GM19043 (cell line): ENCODE measurements around the gene OVCH2.
"Not testable (repeated sequence)": the region's sequence is repeated elsewhere in the genome, so short reads cannot be mapped to it uniquely, and the experiment has no call there.

ENCODE experiments used
- ATAC-seq: cut with Tn5 transposase; IDR thresholded peaks from one replicate; pipeline ENCODE4 v1.9.1; 2021; ENCODE audit warnings: low read depth; ENCODE audit not compliant: unreplicated experiment

The OVCH2 gene

GRCh38 chr11:7706377-7706776 lies at the start of gene OVCH2:
Gene OVCH2 (minus strand): TSS chr11:7706477. CDS start chr11:7706394, 83 bp downstream.
- ATAC-seq = no peak

DNA sequence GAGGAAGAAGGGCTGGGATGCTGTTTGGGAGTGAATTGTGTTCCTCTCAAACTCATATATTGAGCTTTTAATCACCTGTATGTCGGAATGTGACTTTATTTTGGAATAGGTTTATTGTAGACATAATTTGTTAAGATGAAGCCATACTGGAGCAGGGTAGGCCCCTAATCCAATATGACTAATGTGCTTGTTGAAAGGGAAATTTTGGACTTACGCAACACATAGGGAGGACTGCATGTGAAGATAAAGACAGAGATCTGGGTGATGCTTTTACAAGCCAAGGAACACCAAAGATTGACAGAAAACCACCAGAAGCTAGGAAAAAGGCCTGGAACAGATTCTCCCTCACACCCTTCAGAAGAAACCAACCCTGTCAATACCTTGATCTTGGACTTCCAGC lies 43.2 kb upstream of the OVCH2 start:
- no peak for ATAC-seq

DNA sequence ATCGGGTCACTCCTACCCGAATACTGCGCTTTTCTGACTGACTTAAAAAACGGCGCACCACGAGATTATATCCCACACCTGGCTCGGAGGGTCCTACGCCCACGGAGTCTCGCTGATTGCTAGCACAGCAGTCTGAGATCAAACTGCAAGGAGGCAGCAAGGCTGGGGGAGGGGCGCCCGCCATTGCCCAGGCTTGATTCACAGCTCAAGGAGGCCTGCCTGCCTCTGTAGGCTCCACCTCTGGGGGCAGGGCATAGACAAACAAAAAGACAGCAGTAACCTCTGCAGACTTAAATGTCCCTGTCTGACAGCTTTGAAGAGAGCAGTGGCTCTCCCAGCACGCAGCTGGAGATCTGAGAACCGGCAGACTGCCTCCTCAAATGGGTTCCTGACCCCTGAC lies 28.5 kb upstream of the OVCH2 start:
- ATAC-seq = not testable (repeated sequence)

- ATAC-seq = no peak
Observed at GRCh38 chr11:7714786-7715185, 8.5 kb upstream of the OVCH2 start.

DNA sequence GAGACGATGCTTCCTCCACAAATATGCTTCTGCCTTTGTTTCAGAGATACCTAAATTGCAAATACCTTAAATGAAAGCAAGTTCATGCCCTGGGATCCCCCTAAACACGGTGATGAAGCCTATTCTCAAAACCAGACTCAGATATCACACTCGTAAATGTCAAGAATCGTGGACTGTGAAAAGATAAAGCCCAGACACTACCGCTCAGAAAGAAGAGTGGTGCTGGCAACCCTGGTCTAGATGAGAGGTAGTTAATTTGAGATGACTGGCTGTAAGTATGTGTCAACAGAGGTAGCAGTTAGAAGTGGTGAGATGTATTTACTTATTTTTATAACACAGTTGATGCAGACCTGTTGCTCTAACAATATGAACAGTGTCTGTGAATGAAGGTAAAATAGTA lies 2.5 kb downstream of the OVCH2 start:
- ATAC-seq = no peak

DNA sequence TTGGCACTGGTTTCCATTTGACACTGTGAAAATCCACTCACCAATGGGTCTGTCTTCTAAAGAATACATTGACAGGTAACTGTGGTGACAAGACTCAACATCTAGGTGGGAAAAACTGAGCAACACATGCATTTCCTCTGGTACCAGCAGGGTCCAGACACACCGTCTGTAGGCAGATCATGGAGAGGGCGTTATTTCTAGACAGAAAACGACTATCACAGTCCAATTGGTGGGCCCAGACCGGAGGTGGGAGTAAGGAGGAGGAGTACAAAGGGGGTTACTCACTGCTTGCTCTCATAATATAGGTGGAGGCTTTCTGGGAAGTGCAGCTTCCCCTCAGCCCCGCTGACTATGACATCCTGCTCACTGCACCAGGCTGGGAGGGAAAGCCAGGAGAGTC lies 9.9 kb downstream of the OVCH2 start:
- no peak for ATAC-seq

GRCh38 chr11:7694235-7694634 lies 12.0 kb downstream of the OVCH2 start:
- ATAC-seq = no peak

DNA sequence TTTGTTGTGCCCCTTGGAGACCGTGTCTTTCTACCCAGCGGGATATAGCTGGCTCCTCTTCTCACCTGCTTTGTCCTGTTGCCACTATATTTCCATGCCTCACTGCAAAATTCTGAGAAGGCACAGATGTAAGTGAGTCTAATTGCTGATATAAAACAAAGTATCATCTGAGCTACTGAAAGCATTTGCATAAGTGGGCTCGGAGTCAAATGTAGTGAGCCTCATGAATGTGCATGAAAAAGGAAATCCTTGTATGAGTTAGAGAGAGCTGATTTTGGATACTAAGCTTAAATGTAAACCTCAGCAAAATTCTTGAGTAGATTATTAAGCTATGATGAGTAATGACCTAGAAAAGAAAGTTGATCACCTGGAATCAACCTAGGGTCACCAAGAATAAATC lies 13.9 kb downstream of the OVCH2 start:
- no peak for ATAC-seq

- no peak for ATAC-seq
Observed at GRCh38 chr11:7691759-7692350, 14.4 kb downstream of the OVCH2 start.

GRCh38 chr11:7690648-7691047 lies 15.6 kb downstream of the OVCH2 start:
- ATAC-seq = no peak

DNA sequence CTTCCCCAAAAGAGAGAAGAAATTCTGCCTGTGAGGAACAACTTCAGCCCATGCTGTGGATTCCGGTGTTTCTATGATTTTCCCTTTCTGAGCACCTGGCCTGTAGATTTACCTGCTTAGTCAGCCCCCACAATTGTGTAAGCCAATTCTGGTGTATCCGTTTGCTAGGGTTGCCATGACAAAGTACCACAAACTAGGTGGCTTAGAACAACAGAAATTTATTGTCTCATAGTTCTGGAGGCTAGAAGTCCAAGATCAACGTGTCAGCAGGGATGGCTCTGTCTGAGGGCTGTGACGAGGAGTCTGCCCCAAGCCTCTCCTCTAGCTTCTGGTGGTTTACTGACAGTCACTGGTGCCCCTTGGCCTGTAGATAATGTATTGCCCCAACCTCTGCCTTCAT lies 17.0 kb downstream of the OVCH2 start:
- no peak for ATAC-seq

DNA sequence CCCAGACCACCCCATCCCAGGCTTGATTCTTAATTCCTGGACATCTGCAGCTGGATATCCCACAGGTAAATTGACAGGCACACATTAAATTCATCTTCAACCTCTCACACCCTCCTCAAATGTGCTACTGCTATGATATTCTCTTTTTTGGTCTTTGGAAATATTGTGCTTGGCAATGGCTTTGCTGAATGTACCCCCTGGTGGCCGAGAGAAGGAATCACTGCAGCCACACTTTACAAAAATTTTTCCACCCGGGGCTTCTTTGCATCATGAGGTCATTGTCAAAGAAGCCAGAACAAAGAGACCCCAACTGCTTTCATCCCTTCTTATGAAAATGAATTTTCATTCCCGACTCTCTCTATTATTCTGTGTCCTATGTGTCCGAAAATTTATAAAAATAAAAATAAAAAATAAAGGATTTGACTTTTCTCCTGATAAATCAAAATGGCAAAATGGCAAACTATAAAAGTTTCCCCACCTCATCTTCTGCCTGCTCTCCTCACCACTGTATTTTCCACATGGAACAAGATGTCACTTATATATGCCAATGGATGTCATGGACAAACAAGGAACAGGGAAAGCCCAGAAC lies 17.9 kb downstream of the OVCH2 start:
- ATAC-seq = peak; percentile 92

DNA sequence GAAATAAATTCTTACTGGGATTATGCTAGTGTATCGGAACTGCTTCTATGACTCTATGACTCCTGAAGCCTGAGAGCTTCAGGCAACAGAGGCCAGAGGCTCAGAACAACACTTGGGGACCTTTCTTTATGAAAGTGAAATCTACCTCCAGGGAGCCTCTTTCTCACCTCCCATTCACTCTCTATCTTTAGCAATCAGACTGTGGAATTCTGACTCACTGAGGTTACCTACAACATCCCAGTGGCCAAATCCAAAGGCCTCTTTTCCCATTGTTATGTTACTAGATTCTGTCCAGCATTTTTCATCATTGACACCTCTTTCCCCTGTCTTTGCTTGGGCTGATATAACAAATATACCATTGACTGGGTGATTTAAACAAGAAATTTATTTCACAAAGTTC lies 18.9 kb downstream of the OVCH2 start:
- no peak for ATAC-seq

- ATAC-seq = no peak
Observed at GRCh38 chr11:7686761-7687160, 19.5 kb downstream of the OVCH2 start.

DNA sequence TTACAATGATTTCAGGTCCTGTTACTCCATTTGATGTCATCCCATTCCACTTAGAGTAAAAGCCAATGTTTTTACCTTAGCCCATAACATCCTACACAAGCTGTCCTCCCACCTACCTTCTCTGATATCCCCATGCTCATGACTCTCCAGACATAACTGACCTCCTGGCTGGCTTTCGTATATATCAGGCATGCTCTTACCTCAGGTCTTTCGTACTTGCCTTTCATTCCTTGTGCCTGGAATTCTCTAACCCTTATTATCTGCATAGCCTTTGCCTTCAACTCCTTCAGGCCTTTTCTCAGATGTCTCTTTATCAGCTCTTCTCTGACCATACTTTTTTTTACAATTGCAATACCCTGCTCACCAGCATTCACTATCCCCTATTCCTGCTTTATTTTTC lies 22.7 kb downstream of the OVCH2 start:
- ATAC-seq = no peak

- no peak for ATAC-seq
Observed at GRCh38 chr11:7677796-7678201, 28.5 kb downstream of the OVCH2 start.

DNA sequence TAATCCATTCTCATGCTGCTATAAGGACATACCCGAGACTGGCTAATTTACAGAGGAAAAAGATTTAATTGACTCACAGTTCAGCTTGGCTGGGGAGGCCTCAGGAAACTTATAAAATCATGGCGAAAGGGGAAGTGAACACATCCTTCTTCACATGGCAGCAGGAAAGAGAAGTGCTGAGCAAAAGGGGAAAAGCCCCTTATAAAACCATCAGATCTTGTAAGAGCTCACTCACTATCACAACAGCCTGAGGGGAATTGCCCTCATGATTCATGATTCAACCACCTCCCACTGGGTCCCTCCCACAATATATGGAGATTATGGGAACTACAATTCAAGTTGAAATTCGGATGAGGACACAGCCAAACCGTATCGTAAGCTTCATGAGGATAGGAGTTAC lies 29.2 kb downstream of the OVCH2 start:
- ATAC-seq = no peak

DNA sequence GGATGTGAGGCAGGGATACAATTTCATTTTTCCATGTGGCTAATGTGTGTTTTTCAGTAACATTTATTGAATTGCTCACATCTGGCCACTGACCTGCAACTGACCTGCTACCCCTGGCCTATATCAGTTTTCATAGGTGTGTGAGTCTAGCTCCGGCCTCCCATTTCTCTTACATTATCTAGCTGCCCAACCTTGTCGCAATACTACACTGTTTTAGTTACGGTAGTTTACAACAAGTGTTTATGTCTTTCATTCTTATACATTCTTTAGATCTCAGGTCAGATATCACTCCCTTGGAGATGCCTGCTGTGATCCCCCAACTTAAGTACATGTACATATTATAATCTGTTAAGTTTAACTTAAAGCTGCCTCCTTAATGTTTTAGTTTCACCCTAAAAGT lies 30.6 kb downstream of the OVCH2 start:
- ATAC-seq = no peak

DNA sequence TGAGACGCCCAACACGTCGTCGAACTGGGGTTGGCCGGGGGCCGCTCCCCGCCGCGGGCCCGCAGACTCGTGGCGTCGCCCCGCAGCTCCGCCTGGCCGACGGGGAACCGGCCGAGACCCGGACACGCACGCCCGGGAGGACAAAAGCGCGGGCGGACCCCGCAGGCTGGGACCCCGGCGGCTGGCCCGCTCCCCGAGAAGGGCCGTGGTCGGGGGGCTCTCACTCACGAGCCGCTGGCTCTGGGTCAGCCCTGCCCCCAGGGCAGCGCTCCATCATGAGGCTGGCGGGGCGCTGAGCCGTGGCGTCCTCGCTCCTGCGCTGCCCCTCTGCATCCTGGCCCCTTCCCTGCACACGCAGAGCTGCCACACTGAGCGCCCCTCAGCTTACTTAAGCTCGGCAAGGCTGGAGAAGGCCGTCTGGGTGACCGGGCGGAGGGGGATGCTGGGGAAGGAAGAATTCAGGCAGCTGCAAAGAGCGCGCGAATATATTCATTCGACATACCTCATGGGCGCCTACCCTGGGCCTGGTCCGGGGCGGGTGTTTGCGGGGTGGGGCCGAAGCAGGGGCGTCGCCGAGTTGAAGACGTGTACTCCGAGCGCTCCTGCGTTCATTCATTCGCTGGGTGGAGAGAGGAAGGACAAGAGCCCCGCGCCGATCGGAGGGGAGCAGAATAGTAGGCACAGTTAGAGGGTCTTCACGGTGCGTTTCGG lies 32.4 kb downstream of the OVCH2 start:
- no peak for ATAC-seq

- no peak for ATAC-seq
Observed at GRCh38 chr11:7672960-7673723, 33.1 kb downstream of the OVCH2 start, which contains the start of gene CYB5R2. Gene CYB5R2 (minus strand): TSS chr11:7673500. CDS start chr11:7672825, 675 bp downstream.

DNA sequence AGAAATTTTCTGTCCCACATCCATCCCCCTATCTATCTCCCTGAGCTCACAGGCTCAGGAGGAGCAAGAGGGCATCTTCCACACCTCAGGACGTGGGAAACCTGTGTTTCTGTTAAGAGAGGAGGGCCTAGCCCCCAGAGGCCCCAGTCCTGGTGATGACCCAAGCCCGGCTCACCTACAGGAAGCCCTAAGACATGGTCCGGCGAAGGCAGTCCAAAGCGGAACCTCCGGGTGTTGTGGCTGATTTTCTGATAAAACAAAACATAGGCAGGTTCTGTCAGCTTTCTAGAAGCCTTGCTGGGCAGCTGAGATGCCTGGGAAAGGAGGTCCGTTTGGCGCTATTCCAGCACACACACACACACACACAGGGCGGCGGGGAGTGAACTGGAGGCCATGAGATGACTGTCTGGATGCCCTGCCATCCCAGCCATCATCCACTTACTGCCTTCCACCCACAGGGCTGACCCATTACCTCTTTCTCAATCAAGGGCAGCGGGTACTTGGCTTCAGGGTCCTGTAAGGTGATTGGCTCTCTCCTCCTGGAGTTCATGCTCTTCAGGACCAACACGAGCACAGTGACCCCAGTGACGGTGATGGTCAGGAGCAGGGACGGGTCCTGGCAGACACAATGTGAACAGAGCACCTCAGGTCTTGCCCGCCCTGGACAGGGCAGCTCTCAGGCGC lies 33.9 kb downstream of the OVCH2 start:
- ATAC-seq = peak; percentile 17
